Astrocyte (in vitro differentiated cells and primary cell): Measurements from ENCODE around the gene NUP133. TPM values are rescaled to one million over a fixed set of nuclear protein-coding genes. Genes with fewer than 3 reads are reported as not detected.

Experiments
- DNase-seq: peaks from one replicate; pipeline ENCODE4 v3.0.0-alpha.2; 2010; ENCODE audit warnings: low read depth
- FAIRE-seq: peaks from 2 replicates; lab custom pipeline; 2011; peaks lifted over from hg19 to GRCh38; lab: Jason Lieb, UNC
- H2AFZ ChIP-seq: 2 replicates; pipeline ENCODE4 v1.6.0; 2012; ENCODE audit warnings: low read depth, low read length, inconsistent platforms
- H3K27ac ChIP-seq: 2 replicates; pipeline ENCODE4 v1.5.1; 2011; ENCODE audit warnings: low read depth, low read length, inconsistent platforms
- H3K27me3 ChIP-seq: 2 replicates; pipeline ENCODE4 v1.6.0; 2011; ENCODE audit warnings: low read length, inconsistent platforms; ENCODE audit not compliant: insufficient read depth
- H3K36me3 ChIP-seq: 2 replicates; pipeline ENCODE4 v1.5.1; 2011; ENCODE audit warnings: low read length, inconsistent platforms; ENCODE audit not compliant: insufficient read depth
- H3K4me1 ChIP-seq: 2 replicates; pipeline ENCODE4 v1.5.1; 2011; ENCODE audit warnings: low read length, inconsistent platforms; ENCODE audit not compliant: insufficient read depth
- H3K4me2 ChIP-seq: 2 replicates; pipeline ENCODE4 v1.6.0; 2012; ENCODE audit warnings: low read length, inconsistent platforms
- H3K4me3 ChIP-seq: 2 replicates; pipeline ENCODE4 v1.5.1; 2011; ENCODE audit warnings: low read depth, mild to moderate bottlenecking, low read length, inconsistent platforms; ENCODE audit not compliant: insufficient read depth
- H3K79me2 ChIP-seq: 2 replicates; pipeline ENCODE4 v1.6.0; 2012; ENCODE audit warnings: mild to moderate bottlenecking, low read length, inconsistent platforms; ENCODE audit not compliant: insufficient read depth
- H3K9ac ChIP-seq: 2 replicates; pipeline ENCODE4 v1.6.0; 2012; ENCODE audit warnings: mild to moderate bottlenecking, low read length, inconsistent platforms
- H3K9me3 ChIP-seq: 2 replicates; pipeline ENCODE4 v1.5.1; 2012; ENCODE audit warnings: low read depth, mild to moderate bottlenecking, low read length, inconsistent platforms; ENCODE audit not compliant: insufficient read depth
- H4K20me1 ChIP-seq: 2 replicates; pipeline ENCODE4 v1.6.0; 2012; ENCODE audit warnings: low read length, inconsistent platforms; ENCODE audit not compliant: insufficient read depth
- H3K27ac Mint-ChIP-seq: one replicate; pipeline ENCODE4 v1.8.0; 2021; ENCODE audit warnings: mild to moderate bottlenecking, mixed read lengths; ENCODE audit not compliant: unreplicated experiment
- H3K27me3 Mint-ChIP-seq: one replicate; pipeline ENCODE4 v1.8.0; 2021; ENCODE audit warnings: low read depth, mixed read lengths; ENCODE audit not compliant: unreplicated experiment
- H3K36me3 Mint-ChIP-seq: one replicate; pipeline ENCODE4 v1.8.0; 2021; ENCODE audit warnings: low read depth, mixed read lengths; ENCODE audit not compliant: unreplicated experiment
- H3K4me1 Mint-ChIP-seq: one replicate; pipeline ENCODE4 v1.8.0; 2021; ENCODE audit warnings: low read depth, mixed read lengths; ENCODE audit not compliant: unreplicated experiment
- H3K4me3 Mint-ChIP-seq: one replicate; pipeline ENCODE4 v1.8.0; 2021; ENCODE audit warnings: mild to moderate bottlenecking, moderate library complexity, mixed read lengths; ENCODE audit not compliant: unreplicated experiment
- H3K9me3 Mint-ChIP-seq: one replicate; pipeline ENCODE4 v1.8.0; 2021; ENCODE audit warnings: mild to moderate bottlenecking, mixed read lengths; ENCODE audit not compliant: unreplicated experiment
- EZH2 ChIP-seq: IDR thresholded peaks from 2 replicates; pipeline ENCODE4 v1.6.1; 2012; ENCODE audit warnings: mild to moderate bottlenecking, low read length, inconsistent platforms; ENCODE audit not compliant: insufficient read depth
- total RNA-seq: library from RNA; stranded (reverse); gene quantifications from 2 replicates; pipeline ENCODE4 v1.2.1, GENCODE V29; 2021
- TF ChIP-seq, protein P1 (sequence below): IDR thresholded peaks from 2 replicates; pipeline ENCODE4 v1.5.1; 2011; ENCODE audit warnings: low read depth, mild to moderate bottlenecking, inconsistent platforms, low read length, moderate library complexity; ENCODE audit not compliant: insufficient read depth

Gene NUP133
- total RNA-seq, 1 donor from 2014 or later = 35.1 TPM

DNA sequence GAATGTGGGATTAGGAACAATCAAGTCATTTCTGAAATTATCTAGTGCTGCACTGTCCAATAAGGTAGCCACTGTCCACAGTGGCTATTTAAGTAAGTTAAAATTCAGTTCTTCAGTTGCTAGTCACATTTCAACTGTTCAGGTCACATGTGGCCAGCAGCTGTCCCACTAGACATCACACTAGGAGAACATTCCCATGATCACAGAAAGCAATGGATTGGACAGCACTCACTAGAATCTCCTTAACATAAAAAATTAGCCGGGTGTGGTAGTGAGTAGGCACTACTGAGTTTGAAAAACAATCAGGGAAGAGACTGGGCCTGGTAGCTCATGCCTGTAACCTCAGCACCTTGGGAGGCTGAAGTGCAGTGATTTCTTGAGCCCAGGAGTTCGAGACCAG is 33.6 kb downstream of the NUP133 start:
- peak; percentile 17 for FAIRE-seq
- H3K27me3 Mint-ChIP-seq = no peaks in the 10 kb centered on the region
- H3K36me3 Mint-ChIP-seq = peaks cover 9% of the 10 kb centered on the region
- no peak overlapping the region for H3K9ac ChIP-seq
- no peaks in the 10 kb centered on the region for H3K9me3 Mint-ChIP-seq
- H3K9me3 ChIP-seq = no peaks in the 10 kb centered on the region
- no peak overlapping the region for H2AFZ ChIP-seq
- DNase-seq = no peak
- H3K27ac ChIP-seq = no peak overlapping the region
- no peak overlapping the region for H3K4me3 ChIP-seq
- TF ChIP-seq, protein P1, sequence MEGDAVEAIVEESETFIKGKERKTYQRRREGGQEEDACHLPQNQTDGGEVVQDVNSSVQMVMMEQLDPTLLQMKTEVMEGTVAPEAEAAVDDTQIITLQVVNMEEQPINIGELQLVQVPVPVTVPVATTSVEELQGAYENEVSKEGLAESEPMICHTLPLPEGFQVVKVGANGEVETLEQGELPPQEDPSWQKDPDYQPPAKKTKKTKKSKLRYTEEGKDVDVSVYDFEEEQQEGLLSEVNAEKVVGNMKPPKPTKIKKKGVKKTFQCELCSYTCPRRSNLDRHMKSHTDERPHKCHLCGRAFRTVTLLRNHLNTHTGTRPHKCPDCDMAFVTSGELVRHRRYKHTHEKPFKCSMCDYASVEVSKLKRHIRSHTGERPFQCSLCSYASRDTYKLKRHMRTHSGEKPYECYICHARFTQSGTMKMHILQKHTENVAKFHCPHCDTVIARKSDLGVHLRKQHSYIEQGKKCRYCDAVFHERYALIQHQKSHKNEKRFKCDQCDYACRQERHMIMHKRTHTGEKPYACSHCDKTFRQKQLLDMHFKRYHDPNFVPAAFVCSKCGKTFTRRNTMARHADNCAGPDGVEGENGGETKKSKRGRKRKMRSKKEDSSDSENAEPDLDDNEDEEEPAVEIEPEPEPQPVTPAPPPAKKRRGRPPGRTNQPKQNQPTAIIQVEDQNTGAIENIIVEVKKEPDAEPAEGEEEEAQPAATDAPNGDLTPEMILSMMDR = no peak
- TF ChIP-seq EZH2 = no peak
- H3K4me2 ChIP-seq = no peak overlapping the region
- H3K27ac Mint-ChIP-seq = no peak overlapping the region
- H3K36me3 ChIP-seq = peaks cover 27% of the 10 kb centered on the region
- no peaks in the 10 kb centered on the region for H3K79me2 ChIP-seq
- peaks cover 7% of the 10 kb centered on the region for H4K20me1 ChIP-seq
- no peaks in the 10 kb centered on the region for H3K4me1 ChIP-seq
- no peaks in the 10 kb centered on the region for H3K4me1 Mint-ChIP-seq
- H3K4me3 Mint-ChIP-seq = no peak overlapping the region
- no peaks in the 10 kb centered on the region for H3K27me3 ChIP-seq

GRCh38 chr1:229471175-229471574 is 37.0 kb downstream of the NUP133 start:
- Histone ChIP-seq H3K9me3 (no peaks in the 10 kb centered on the region), H3K4me2 (no peak overlapping the region), H3K27me3 (no peaks in the 10 kb centered on the region), H3K27ac (no peak overlapping the region), H3K79me2 (no peaks in the 10 kb centered on the region), H4K20me1 (no peaks in the 10 kb centered on the region), H2AFZ (no peak overlapping the region), H3K9ac (no peak overlapping the region), H3K36me3 (peaks cover 28% of the 10 kb centered on the region), H3K4me1 (no peaks in the 10 kb centered on the region), H3K4me3 (no peak overlapping the region)
- no peak for DNase-seq
- Mint-ChIP-seq H3K27ac (no peak overlapping the region), H3K4me3 (no peak overlapping the region), H3K9me3 (no peaks in the 10 kb centered on the region), H3K36me3 (peaks cover 5% of the 10 kb centered on the region), H3K27me3 (no peaks in the 10 kb centered on the region), H3K4me1 (no peaks in the 10 kb centered on the region)
- TF ChIP-seq, protein P1 = no peak
- no peak for TF ChIP-seq EZH2
- FAIRE-seq = no peak

GRCh38 chr1:229470406-229471043 is 37.6 kb downstream of the NUP133 start:
- Histone ChIP-seq H3K27ac (no peak overlapping the region), H3K9ac (no peak overlapping the region), H3K9me3 (no peaks in the 10 kb centered on the region), H2AFZ (no peak overlapping the region), H3K36me3 (peaks cover 27% of the 10 kb centered on the region), H3K79me2 (no peaks in the 10 kb centered on the region), H3K4me2 (no peak overlapping the region), H3K4me3 (no peak overlapping the region), H4K20me1 (no peaks in the 10 kb centered on the region), H3K27me3 (no peaks in the 10 kb centered on the region), H3K4me1 (no peaks in the 10 kb centered on the region)
- Mint-ChIP-seq H3K9me3 (no peaks in the 10 kb centered on the region), H3K27me3 (no peaks in the 10 kb centered on the region), H3K4me1 (no peaks in the 10 kb centered on the region), H3K27ac (no peak overlapping the region), H3K4me3 (no peak overlapping the region), H3K36me3 (peaks cover 5% of the 10 kb centered on the region)
- FAIRE-seq (no peak), DNase-seq (no peak)
- no peak for TF ChIP-seq EZH2
- TF ChIP-seq, protein P1 = no peak
